ENCODE results near the gene ASAH2B.

Gene ASAH2B

DNA sequence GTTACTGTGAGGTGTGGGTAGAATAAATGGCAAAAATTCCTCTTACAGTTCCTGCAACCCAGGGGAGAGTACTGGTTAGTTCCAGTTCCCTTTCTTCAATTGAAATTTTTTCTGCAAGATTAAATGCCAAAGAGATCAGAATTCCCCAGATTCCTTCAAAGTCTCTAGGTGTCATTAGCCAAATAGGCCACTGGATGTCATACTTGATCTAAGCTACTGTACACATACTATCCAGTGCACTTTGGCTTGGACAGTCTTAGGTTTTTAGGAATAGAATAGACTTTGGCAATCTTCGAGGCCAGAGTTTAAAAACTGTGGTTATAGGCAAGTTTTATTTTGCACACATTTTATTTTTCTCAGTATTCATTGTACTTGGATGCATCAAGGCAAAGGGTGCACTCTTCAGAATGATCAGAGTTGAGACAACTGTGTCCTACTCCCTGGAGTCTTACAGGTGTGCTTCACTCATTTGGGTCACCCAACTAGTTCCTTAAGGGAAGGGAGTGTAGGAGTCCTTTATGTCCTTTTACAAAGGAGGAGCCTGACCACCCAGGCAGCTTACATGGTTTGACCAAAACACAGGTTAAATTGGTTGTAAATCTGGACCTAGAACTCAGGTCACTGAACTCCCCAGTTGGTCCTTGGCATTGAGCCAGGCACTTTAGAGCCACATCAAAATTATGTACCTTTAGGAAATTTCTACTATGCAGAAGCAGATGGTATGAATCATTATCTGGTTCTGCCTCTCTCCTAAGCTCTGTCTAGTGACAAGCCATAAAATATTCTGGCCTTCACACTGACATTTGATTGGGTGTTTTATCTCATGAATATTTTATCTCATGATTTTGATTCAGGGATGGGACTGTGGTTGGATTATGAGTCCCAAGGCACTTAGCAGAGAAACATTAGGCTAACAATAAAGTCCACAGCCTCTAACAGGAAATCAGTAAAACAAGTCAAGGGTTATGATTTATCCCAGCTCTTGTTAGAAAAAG lies 49.5 kb downstream of the ASAH2B start:
- Histone ChIP-seq H3K4me2 (no peak overlapping the region), H3K36me3 (ENCODE audit: insufficient read depth) (no peaks in the 10 kb centered on the region), H3K79me2 (ENCODE audit: insufficient read depth, low read depth) (no peaks in the 10 kb centered on the region), H3K9ac (no peak overlapping the region), H3K27me3 (ENCODE audit: insufficient read depth, low read depth) (no peaks in the 10 kb centered on the region), H3K4me3 (IDR thresholded peaks at IDR 0.05; ENCODE audit: insufficient read depth, low read depth, low read length) (no peak overlapping the region), H3K27ac (no peak overlapping the region), H3K4me1 (ENCODE audit: low read depth, poor library complexity, severe bottlenecking) (no peaks in the 10 kb centered on the region), H4K20me1 (ENCODE audit: insufficient read depth) (no peaks in the 10 kb centered on the region), H2AFZ (ENCODE audit: low read depth) (no peak overlapping the region)
- TF ChIP-seq, protein P1, sequence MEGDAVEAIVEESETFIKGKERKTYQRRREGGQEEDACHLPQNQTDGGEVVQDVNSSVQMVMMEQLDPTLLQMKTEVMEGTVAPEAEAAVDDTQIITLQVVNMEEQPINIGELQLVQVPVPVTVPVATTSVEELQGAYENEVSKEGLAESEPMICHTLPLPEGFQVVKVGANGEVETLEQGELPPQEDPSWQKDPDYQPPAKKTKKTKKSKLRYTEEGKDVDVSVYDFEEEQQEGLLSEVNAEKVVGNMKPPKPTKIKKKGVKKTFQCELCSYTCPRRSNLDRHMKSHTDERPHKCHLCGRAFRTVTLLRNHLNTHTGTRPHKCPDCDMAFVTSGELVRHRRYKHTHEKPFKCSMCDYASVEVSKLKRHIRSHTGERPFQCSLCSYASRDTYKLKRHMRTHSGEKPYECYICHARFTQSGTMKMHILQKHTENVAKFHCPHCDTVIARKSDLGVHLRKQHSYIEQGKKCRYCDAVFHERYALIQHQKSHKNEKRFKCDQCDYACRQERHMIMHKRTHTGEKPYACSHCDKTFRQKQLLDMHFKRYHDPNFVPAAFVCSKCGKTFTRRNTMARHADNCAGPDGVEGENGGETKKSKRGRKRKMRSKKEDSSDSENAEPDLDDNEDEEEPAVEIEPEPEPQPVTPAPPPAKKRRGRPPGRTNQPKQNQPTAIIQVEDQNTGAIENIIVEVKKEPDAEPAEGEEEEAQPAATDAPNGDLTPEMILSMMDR (conservative IDR thresholded peaks at IDR 0.05; ENCODE audit: low read depth, low read length), result peak; percentile 48

DNA sequence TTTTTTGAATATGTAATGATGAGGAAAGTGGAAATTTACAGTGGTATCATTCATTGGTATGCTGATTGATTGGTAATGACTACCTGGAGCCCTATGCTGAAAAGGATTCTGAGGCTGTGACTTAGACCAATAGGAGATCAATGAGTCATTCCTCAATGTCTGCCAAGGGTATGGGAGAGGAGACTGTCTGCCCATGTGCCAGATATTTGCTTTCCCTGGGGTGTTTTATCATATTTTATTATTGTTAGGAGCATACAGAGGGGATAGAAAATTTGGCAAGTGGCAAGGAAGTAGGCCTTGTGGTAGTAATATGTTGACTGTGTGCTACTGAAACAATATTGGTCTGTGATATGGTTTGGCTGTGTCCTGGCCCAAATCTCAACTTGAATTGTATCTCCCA lies 54.8 kb downstream of the ASAH2B start:
- Histone ChIP-seq H4K20me1 (ENCODE audit: insufficient read depth) (no peaks in the 10 kb centered on the region), H3K79me2 (ENCODE audit: insufficient read depth, low read depth) (no peaks in the 10 kb centered on the region), H2AFZ (ENCODE audit: low read depth) (no peak overlapping the region), H3K4me2 (no peak overlapping the region), H3K4me1 (ENCODE audit: low read depth, poor library complexity, severe bottlenecking) (no peaks in the 10 kb centered on the region), H3K27ac (no peak overlapping the region), H3K36me3 (ENCODE audit: insufficient read depth) (no peaks in the 10 kb centered on the region), H3K4me3 (IDR thresholded peaks at IDR 0.05; ENCODE audit: insufficient read depth, low read depth, low read length) (no peak overlapping the region), H3K9ac (no peak overlapping the region), H3K27me3 (ENCODE audit: insufficient read depth, low read depth) (no peaks in the 10 kb centered on the region)
- TF ChIP-seq, protein P1 (conservative IDR thresholded peaks at IDR 0.05; ENCODE audit: low read depth, low read length), result no peak

DNA sequence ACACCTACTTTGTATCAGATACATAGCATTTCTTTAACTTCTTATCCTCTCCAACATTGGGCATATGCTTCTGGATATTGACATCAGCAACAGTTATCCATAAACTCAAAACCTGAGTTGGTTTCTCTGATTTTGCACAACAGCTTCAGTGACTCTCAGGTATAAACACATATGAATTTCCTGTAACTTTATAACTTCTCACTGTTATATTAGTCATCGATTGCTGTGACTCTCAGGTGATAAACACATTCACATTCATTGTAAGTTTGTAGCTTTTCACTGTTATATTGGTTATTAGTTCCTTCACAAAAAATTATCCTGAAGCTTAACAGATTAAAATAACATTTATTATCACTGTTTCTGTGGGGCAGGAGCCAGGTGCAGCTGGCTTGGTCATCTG lies 57.0 kb downstream of the ASAH2B start:
- Histone ChIP-seq H4K20me1 (ENCODE audit: insufficient read depth) (no peaks in the 10 kb centered on the region), H3K27ac (no peak overlapping the region), H3K27me3 (ENCODE audit: insufficient read depth, low read depth) (no peaks in the 10 kb centered on the region), H3K36me3 (ENCODE audit: insufficient read depth) (no peaks in the 10 kb centered on the region), H2AFZ (ENCODE audit: low read depth) (no peak overlapping the region), H3K4me2 (no peak overlapping the region), H3K4me1 (ENCODE audit: low read depth, poor library complexity, severe bottlenecking) (no peaks in the 10 kb centered on the region), H3K9ac (no peak overlapping the region), H3K79me2 (ENCODE audit: insufficient read depth, low read depth) (no peaks in the 10 kb centered on the region), H3K4me3 (IDR thresholded peaks at IDR 0.05; ENCODE audit: insufficient read depth, low read depth, low read length) (no peak overlapping the region)
- TF ChIP-seq, protein P1 (conservative IDR thresholded peaks at IDR 0.05; ENCODE audit: low read depth, low read length), result no peak

DNA sequence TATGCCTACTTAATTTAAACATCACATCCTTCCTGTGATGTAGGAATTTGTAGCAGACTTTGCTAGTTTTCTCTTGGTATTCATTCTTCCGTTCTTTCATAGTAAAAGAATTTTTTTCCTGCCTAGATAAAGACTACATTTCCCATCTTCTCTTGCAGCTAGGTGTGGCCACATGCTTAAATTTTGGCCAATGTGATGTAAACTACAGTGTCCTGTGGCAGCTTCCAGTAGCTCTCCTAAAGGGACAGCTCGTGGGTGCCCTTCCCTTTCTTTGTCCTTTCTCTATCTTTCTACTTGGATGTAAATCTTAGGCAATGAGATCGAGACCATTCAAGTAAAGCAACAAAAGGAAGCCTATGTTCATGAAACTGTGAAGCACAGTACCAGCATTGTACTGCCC lies 58.6 kb downstream of the ASAH2B start:
- no peak overlapping the region for H3K27ac ChIP-seq
- H4K20me1 ChIP-seq (ENCODE audit: insufficient read depth), result no peaks in the 10 kb centered on the region
- no peak overlapping the region for H3K4me2 ChIP-seq
- no peaks in the 10 kb centered on the region for H3K4me1 ChIP-seq (ENCODE audit: low read depth, poor library complexity, severe bottlenecking)
- H3K79me2 ChIP-seq (ENCODE audit: insufficient read depth, low read depth), result no peaks in the 10 kb centered on the region
- H3K4me3 ChIP-seq (IDR thresholded peaks at IDR 0.05; ENCODE audit: insufficient read depth, low read depth, low read length), result no peak overlapping the region
- no peak overlapping the region for H2AFZ ChIP-seq (ENCODE audit: low read depth)
- no peaks in the 10 kb centered on the region for H3K36me3 ChIP-seq (ENCODE audit: insufficient read depth)
- TF ChIP-seq, protein P1 (conservative IDR thresholded peaks at IDR 0.05; ENCODE audit: low read depth, low read length), result no peak
- no peaks in the 10 kb centered on the region for H3K27me3 ChIP-seq (ENCODE audit: insufficient read depth, low read depth)
- no peak overlapping the region for H3K9ac ChIP-seq

Measured in KMS-11 (cell line).